Lower lobe of right lung (tissue), 2 donors: ENCODE measurements around the gene PHTF2. TPM values are rescaled to one million over a fixed set of nuclear protein-coding genes. Genes with fewer than 3 reads are reported as not detected.

Experiments
- ATAC-seq, 2 donors: fragments of 200-7000 bp; cut with Tn5 transposase; one replicate each; pipeline ENCODE4 v1.9.1; 2020 to 2022; ENCODE audit warnings: mild to moderate bottlenecking in 2 of 2, moderate library complexity in 2 of 2
- DNase-seq: peaks from one replicate; pipeline ENCODE4 v3.0.0-alpha.2; 2020
- H3K27ac ChIP-seq: fragments of 200-600 bp; one replicate; pipeline ENCODE4 v1.8.0; 2022
- H3K27me3 ChIP-seq: fragments of 200-600 bp; one replicate; pipeline ENCODE4 v1.8.0; 2022; ENCODE audit warnings: low read depth
- H3K36me3 ChIP-seq: fragments of 200-600 bp; one replicate; pipeline ENCODE4 v1.8.0; 2022; ENCODE audit warnings: mild to moderate bottlenecking
- H3K4me1 ChIP-seq: fragments of 200-600 bp; one replicate; pipeline ENCODE4 v1.8.0; 2022
- H3K4me3 ChIP-seq: fragments of 200-600 bp; one replicate; pipeline ENCODE4 v1.8.0; 2022; ENCODE audit warnings: mild to moderate bottlenecking
- H3K9me3 ChIP-seq: fragments of 200-600 bp; one replicate; pipeline ENCODE4 v1.8.0; 2022
- CTCF ChIP-seq: fragments of 200-600 bp; IDR thresholded peaks from one replicate; pipeline ENCODE4 v1.8.0; 2022; ENCODE audit warnings: antibody characterized with exemption, mild to moderate bottlenecking
- intact Hi-C: fragments of 100-400 bp; cut with DNase I; formaldehyde crosslinking; loops from one replicate; pipeline ENCODE4 v1.11.0; 2022
- total RNA-seq: library from RNA; stranded (reverse); fragmentation: NEBNext Ultra II Directional; extraction: Animal tissue kit (Norgen Biotek cat#: 25700); gene quantifications from one replicate; pipeline ENCODE4 v1.2.1, GENCODE V29; 2021
- donor health status: DM: no; HTN: yes; CAD: no; lungs with severe emphysema.

The PHTF2 gene
- total RNA-seq, 1 donor from 2014 or later = 15.2 TPM

GRCh38 chr7:78002715-78003114 lies 204.1 kb downstream of the PHTF2 start:
- Histone ChIP-seq H3K9me3 (no peaks in the 10 kb centered on the region), H3K27ac (no peak overlapping the region), H3K36me3 (no peaks in the 10 kb centered on the region), H3K4me3 (no peak overlapping the region), H3K4me1 (no peaks in the 10 kb centered on the region), H3K27me3 (no peaks in the 10 kb centered on the region)
- DNase-seq (no peak), ATAC-seq (no peak)
- no peak for TF ChIP-seq CTCF
- intact Hi-C loops = no loop called here

GRCh38 chr7:78006063-78006755 lies 207.6 kb downstream of the PHTF2 start:
- intact Hi-C loops = no loop called here
- ATAC-seq (no peak), DNase-seq (no peak)
- TF ChIP-seq CTCF = no peak
- Histone ChIP-seq H3K27ac (no peak overlapping the region), H3K4me3 (no peak overlapping the region), H3K4me1 (no peaks in the 10 kb centered on the region), H3K9me3 (no peaks in the 10 kb centered on the region), H3K36me3 (no peaks in the 10 kb centered on the region), H3K27me3 (no peaks in the 10 kb centered on the region)

Other genes with a start within 250 kb of the PHTF2 start
- gene RSBN1L, start 102.3 kb upstream of the PHTF2 start, total RNA-seq = 26.8 TPM
- 24.6 TPM for gene TMEM60, start 339 bp upstream of the PHTF2 start, total RNA-seq